H9 (cell line): ENCODE measurements around the gene TBC1D5. TPM values are rescaled to one million over a fixed set of nuclear protein-coding genes. Genes with fewer than 3 reads are reported as not detected.

ENCODE experiments used
- DNase-seq: peaks from one replicate; pipeline ENCODE4 v3.0.0-alpha.2; 2017
- H2AFZ ChIP-seq: one replicate; pipeline ENCODE4 v1.6.1; 2013; ENCODE audit warnings: mild to moderate bottlenecking, low read length, control low read depth, moderate library complexity
- H2AK5ac ChIP-seq: 2 replicates; pipeline ENCODE4 v1.6.1; 2013; ENCODE audit warnings: low read length, control low read depth, mixed read lengths; ENCODE audit not compliant: insufficient read length
- H2BK120ac ChIP-seq: one replicate; pipeline ENCODE4 v1.6.1; 2013; ENCODE audit warnings: low read depth, mild to moderate bottlenecking, low read length, control low read depth, inconsistent platforms; ENCODE audit not compliant: poor library complexity, severe bottlenecking
- H2BK12ac ChIP-seq: 2 replicates; pipeline ENCODE4 v1.6.1; 2013; ENCODE audit warnings: low read length, control low read depth, mixed read lengths, low read depth; ENCODE audit not compliant: insufficient read length
- H2BK15ac ChIP-seq: 2 replicates; pipeline ENCODE4 v1.6.1; 2013; ENCODE audit warnings: low read depth, low read length, control low read depth
- H2BK20ac ChIP-seq: one replicate; pipeline ENCODE4 v1.6.1; 2013; ENCODE audit warnings: low read depth, mild to moderate bottlenecking, low read length, control low read depth, inconsistent platforms; ENCODE audit not compliant: poor library complexity, severe bottlenecking
- H2BK5ac ChIP-seq: 2 replicates; pipeline ENCODE4 v1.6.1; 2013; ENCODE audit warnings: low read length, control low read depth, mixed read lengths; ENCODE audit not compliant: insufficient read length
- H3K14ac ChIP-seq: 2 replicates; pipeline ENCODE4 v1.6.1; 2013; ENCODE audit warnings: low read length, control low read depth; ENCODE audit not compliant: insufficient read depth
- H3K18ac ChIP-seq: 2 replicates; pipeline ENCODE4 v1.6.1; 2013; ENCODE audit warnings: low read depth, mild to moderate bottlenecking, mixed read lengths, low read length, control low read depth; ENCODE audit not compliant: insufficient read length
- H3K23ac ChIP-seq: 2 replicates; pipeline ENCODE4 v1.6.1; 2013; ENCODE audit warnings: low read length, control low read depth, mixed read lengths, low read depth; ENCODE audit not compliant: insufficient read length
- H3K23me2 ChIP-seq: 2 replicates; pipeline ENCODE4 v1.6.1; 2013; ENCODE audit warnings: low read depth, mild to moderate bottlenecking, mixed read lengths, low read length, control low read depth; ENCODE audit not compliant: insufficient read length, poor library complexity, severe bottlenecking
- H3K27ac ChIP-seq: 2 replicates; pipeline ENCODE4 v1.5.1; 2013; ENCODE audit warnings: low read length, control low read depth, mixed read lengths, low read depth; ENCODE audit not compliant: insufficient read length
- H3K27me3 ChIP-seq: 2 replicates; pipeline ENCODE4 v1.6.1; 2013; ENCODE audit warnings: low read length, control low read depth, inconsistent platforms; ENCODE audit not compliant: insufficient read depth
- H3K4ac ChIP-seq: 2 replicates; pipeline ENCODE4 v1.6.1; 2013; ENCODE audit warnings: low read depth, mild to moderate bottlenecking, control low read depth, inconsistent platforms, low read length, moderate library complexity
- H3K4me1 ChIP-seq: 2 replicates; pipeline ENCODE4 v1.6.1; 2013; ENCODE audit warnings: low read length, control low read depth, inconsistent platforms; ENCODE audit not compliant: insufficient read depth
- H3K4me2 ChIP-seq: 2 replicates; pipeline ENCODE4 v1.6.1; 2013; ENCODE audit warnings: low read length, control low read depth, mixed read lengths; ENCODE audit not compliant: insufficient read length, insufficient read depth
- H3K56ac ChIP-seq: 2 replicates; pipeline ENCODE4 v1.6.1; 2013; ENCODE audit warnings: low read depth, mild to moderate bottlenecking, mixed read lengths, low read length, control low read depth; ENCODE audit not compliant: insufficient read length
- H3K79me1 ChIP-seq: 2 replicates; pipeline ENCODE4 v1.6.1; 2013; ENCODE audit warnings: low read depth, mild to moderate bottlenecking, moderate library complexity, low read length, control low read depth, inconsistent platforms; ENCODE audit not compliant: insufficient read depth, poor library complexity, severe bottlenecking
- H3K79me2 ChIP-seq: 2 replicates; pipeline ENCODE4 v1.6.1; 2013; ENCODE audit warnings: low read length, control low read depth, inconsistent platforms; ENCODE audit not compliant: insufficient read depth
- H3K9ac ChIP-seq: 2 replicates; pipeline ENCODE4 v1.6.1; 2013; ENCODE audit warnings: low read length, control low read depth, mixed read lengths; ENCODE audit not compliant: insufficient read length; ENCODE audit errors: extremely low read depth
- H3K9me3 ChIP-seq: one replicate; pipeline ENCODE4 v1.6.1; 2013; ENCODE audit warnings: low read depth, low read length, inconsistent platforms; ENCODE audit not compliant: control insufficient read depth
- H3T11ph ChIP-seq: one replicate; pipeline ENCODE4 v1.6.1; 2013; ENCODE audit warnings: mild to moderate bottlenecking, low read length, control low read depth, inconsistent platforms
- H4K20me1 ChIP-seq: one replicate; pipeline ENCODE4 v1.6.1; 2013; ENCODE audit not compliant: control insufficient read depth, insufficient read length, insufficient read depth
- H4K5ac ChIP-seq: 2 replicates; pipeline ENCODE4 v1.6.1; 2013; ENCODE audit warnings: low read depth, mild to moderate bottlenecking, mixed read lengths, low read length, control low read depth; ENCODE audit not compliant: insufficient read length
- H4K8ac ChIP-seq: replicated peaks from 2 replicates; pipeline ENCODE4 v1.6.1; 2013; ENCODE audit warnings: low read length, control low read depth, mixed read lengths, low read depth; ENCODE audit not compliant: insufficient read length
- H4K91ac ChIP-seq: 2 replicates; pipeline ENCODE4 v1.6.1; 2013; ENCODE audit warnings: low read depth, mild to moderate bottlenecking, moderate library complexity, mixed read lengths, low read length, control low read depth; ENCODE audit not compliant: insufficient read length
- H3K27ac Mint-ChIP-seq, 3 experiments: 2 replicates in 2 of 3; 3 replicates in 1 of 3; pipeline ENCODE4 v1.8.0; 2020 to 2021; ENCODE audit warnings: mixed read lengths in 3 of 3, mild to moderate bottlenecking in 1 of 3, moderate library complexity in 1 of 3
- H3K27me3 Mint-ChIP-seq: 2 replicates; pipeline ENCODE4 v1.8.0; 2021; ENCODE audit warnings: low read depth, mild to moderate bottlenecking, moderate library complexity, mixed read lengths
- H3K36me3 Mint-ChIP-seq, 3 experiments: 2 replicates in 2 of 3; 3 replicates in 1 of 3; pipeline ENCODE4 v1.8.0; 2020 to 2021; ENCODE audit warnings: low read depth in 3 of 3, mixed read lengths in 3 of 3; ENCODE audit not compliant: insufficient read depth in 1 of 3
- H3K4me1 Mint-ChIP-seq, 2 experiments: 2 replicates each; pipeline ENCODE4 v1.8.0; 2020; ENCODE audit warnings: mixed read lengths in 2 of 2
- H3K4me3 Mint-ChIP-seq, 2 experiments: 2 replicates in 1 of 2; 3 replicates in 1 of 2; pipeline ENCODE4 v1.8.0; 2020 to 2021; ENCODE audit warnings: mild to moderate bottlenecking in 2 of 2, mixed read lengths in 2 of 2, moderate library complexity in 1 of 2
- H3K9me3 Mint-ChIP-seq, 2 experiments: 2 replicates in 1 of 2; 3 replicates in 1 of 2; pipeline ENCODE4 v1.8.0; 2020; ENCODE audit warnings: mild to moderate bottlenecking in 2 of 2, mixed read lengths in 2 of 2, moderate library complexity in 1 of 2
- WGBS: extraction: QIAGEN DNeasy Blood & Tissue Kit; methylation state at CpG from one replicate; pipeline ENCODE4 v1.1.7; 2013; ENCODE audit warnings: missing lambda C conversion rate, low lambda C conversion rate, mixed read lengths; ENCODE audit not compliant: insufficient read length; ENCODE audit errors: extremely low coverage; 5-methylcytosine and 5-hydroxymethylcytosine counted together
- total RNA-seq: library from RNA; stranded (reverse); gene quantifications from 2 replicates; pipeline ENCODE4 v1.2.1, GENCODE V29; 2021
- TF ChIP-seq, protein P1 (sequence below): fragments of 200-600 bp; sonication (generic); conservative IDR thresholded peaks from 3 replicates; pipeline ENCODE4 v1.8.0; 2021; ENCODE audit warnings: antibody characterized with exemption, mild to moderate bottlenecking

Gene TBC1D5
- total RNA-seq, 1 experiment from 2014 or later: 25.0 TPM

DNA sequence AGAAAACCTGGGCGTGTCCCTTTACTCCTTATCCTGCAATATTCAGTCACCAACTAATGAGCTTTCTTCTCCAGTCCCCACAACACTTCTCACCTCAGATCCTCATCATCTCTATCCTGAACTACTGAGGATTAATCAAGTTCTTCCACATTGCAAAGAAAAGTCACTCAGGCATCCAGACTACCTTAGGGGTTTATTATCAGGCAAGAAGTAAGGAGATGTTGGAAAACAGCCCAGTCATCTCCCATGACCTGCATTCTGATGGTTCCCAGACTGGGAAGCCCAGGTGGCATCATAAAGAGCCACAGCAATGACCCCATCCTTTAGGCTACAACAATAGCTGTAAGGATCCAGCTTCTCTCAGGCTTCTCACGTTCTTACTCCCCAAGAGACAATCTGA, 3.5 kb upstream of the TBC1D5 start:
- no peak for DNase-seq
- Histone ChIP-seq H2BK12ac (no peak overlapping the region), H4K5ac (no peak overlapping the region), H2BK5ac (no peak overlapping the region), H3K9ac (no peak overlapping the region), H3K9me3 (no peaks in the 10 kb centered on the region), H3K4me1 (peaks cover under 1% of the 10 kb centered on the region; the same call in 1 of the 2 replicates), H3K18ac (no peak overlapping the region), H3K27me3 (no peaks in the 10 kb centered on the region), H3K23ac (no peak overlapping the region), H3K23me2 (peaks cover 4% of the 10 kb centered on the region), H4K20me1 (no peaks in the 10 kb centered on the region), H3K14ac (no peak overlapping the region), H4K8ac (no peak overlapping the region), H2BK15ac (no peak overlapping the region), H2AFZ (no peak overlapping the region), H3K79me2 (no peaks in the 10 kb centered on the region), H2BK120ac (no peak overlapping the region), H3K4me2 (no peak overlapping the region), H3K56ac (no peak overlapping the region), H4K91ac (no peak overlapping the region), H3T11ph (no peak overlapping the region), H3K79me1 (no peaks in the 10 kb centered on the region), H3K27ac (no peak overlapping the region), H2BK20ac (no peak overlapping the region), H3K4ac (no peak overlapping the region), H2AK5ac (no peak overlapping the region)
- WGBS: no CpG with 5 or more reads among the region's 2 CpGs
- Mint-ChIP-seq H3K4me1 (peaks cover 18 to 22% of the 10 kb centered on the region in 2 experiments), H3K27ac (no peak overlapping the region), H3K36me3 (no peaks in the 10 kb centered on the region), H3K9me3 (no peaks in the 10 kb centered on the region), H3K27me3 (no peaks in the 10 kb centered on the region), H3K4me3 (no peak overlapping the region)
- TF ChIP-seq, protein P1, sequence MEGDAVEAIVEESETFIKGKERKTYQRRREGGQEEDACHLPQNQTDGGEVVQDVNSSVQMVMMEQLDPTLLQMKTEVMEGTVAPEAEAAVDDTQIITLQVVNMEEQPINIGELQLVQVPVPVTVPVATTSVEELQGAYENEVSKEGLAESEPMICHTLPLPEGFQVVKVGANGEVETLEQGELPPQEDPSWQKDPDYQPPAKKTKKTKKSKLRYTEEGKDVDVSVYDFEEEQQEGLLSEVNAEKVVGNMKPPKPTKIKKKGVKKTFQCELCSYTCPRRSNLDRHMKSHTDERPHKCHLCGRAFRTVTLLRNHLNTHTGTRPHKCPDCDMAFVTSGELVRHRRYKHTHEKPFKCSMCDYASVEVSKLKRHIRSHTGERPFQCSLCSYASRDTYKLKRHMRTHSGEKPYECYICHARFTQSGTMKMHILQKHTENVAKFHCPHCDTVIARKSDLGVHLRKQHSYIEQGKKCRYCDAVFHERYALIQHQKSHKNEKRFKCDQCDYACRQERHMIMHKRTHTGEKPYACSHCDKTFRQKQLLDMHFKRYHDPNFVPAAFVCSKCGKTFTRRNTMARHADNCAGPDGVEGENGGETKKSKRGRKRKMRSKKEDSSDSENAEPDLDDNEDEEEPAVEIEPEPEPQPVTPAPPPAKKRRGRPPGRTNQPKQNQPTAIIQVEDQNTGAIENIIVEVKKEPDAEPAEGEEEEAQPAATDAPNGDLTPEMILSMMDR: no peak
